ENCODE measurements around the gene MT1F. TPM values are rescaled to one million over a fixed set of nuclear protein-coding genes. Genes with fewer than 3 reads are reported as not detected.
A peak's percentile ranks its signal among the peaks of the same experiment; 100 is the strongest.

The MT1F gene
- total and polyA plus RNA-seq, 2 of the 4 experiments (the other 2 are of a cell fraction) = 0.56 TPM; not detected in 1

DNA sequence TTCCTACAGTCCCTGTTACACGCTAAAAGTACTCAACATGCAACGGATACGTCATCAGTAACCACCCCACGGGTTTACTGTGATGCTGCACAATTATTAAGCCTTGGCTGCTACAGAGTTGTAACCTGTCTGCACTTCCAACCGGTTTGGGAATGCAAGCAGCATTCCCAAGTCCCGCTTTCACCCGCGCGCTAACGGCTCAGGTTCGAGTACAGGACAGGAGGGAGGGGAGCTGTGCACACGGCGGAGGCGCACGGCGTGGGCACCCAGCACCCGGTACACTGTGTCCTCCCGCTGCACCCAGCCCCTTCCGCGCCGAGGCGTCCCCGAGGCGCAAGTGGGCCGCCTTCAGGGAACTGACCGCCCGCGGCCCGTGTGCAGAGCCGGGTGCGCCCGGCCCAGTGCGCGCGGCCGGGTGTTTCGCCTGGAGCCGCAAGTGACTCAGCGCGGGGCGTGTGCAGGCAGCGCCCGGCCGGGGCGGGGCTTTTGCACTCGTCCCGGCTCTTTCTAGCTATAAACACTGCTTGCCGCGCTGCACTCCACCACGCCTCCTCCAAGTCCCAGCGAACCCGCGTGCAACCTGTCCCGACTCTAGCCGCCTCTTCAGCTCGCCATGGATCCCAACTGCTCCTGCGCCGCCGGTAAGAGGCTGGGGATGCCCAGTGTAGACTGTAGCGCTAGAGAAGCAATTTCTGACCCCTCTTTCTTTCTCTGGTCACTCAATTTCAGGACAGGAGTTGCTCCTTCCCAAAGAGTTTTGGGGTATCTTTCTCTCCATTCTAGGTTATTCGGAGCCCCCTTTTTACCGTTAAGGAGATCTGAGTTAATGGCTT lies 49.5 kb upstream of the MT1F start, which contains the start of gene MT2A (continued):
- no peak for TF ChIP-seq MAFK (IDR thresholded peaks at IDR 0.05; ENCODE audit: low read depth, low read length)
- TF ChIP-seq BHLHE40 (IDR thresholded peaks at IDR 0.05; ENCODE audit: low read depth, low read length) = peak; percentile 65
- no peak for TF ChIP-seq RAD21 (IDR thresholded peaks at IDR 0.05; ENCODE audit: low read length)

DNA sequence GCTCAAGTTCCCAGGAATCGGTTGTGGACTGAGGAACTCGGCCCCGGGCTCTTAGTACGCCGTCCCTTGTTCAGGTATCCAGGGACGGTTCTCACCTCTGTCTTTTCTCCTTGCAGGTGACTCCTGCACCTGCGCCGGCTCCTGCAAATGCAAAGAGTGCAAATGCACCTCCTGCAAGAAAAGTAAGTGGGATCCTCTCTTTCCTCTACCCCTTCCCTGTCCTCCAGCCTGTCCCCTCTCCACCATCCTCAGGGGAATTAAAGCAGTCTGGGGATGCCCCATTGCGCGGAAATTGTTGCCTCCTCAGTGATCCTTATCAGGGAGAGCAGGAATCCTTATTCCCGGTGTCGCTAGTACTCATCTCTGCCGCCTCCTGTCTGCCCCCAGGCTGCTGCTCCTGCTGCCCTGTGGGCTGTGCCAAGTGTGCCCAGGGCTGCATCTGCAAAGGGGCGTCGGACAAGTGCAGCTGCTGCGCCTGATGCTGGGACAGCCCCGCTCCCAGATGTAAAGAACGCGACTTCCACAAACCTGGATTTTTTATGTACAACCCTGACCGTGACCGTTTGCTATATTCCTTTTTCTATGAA lies 48.8 kb upstream of the MT1F start:
- H3K4me1 ChIP-seq (ENCODE audit: control insufficient read depth, insufficient read depth, low read length) = peaks cover 30% of the 10 kb centered on the region
- DNase-seq (no peak), ATAC-seq (ENCODE audit: low read depth) (no peak)
- H3K79me1 ChIP-seq (ENCODE audit: low read depth in 1 of 2, low read length in 2 of 2) = peaks cover 2 to 50% of the 10 kb centered on the region in 2 experiments; a peak in 3 of 4 replicates
- H3K9me1 ChIP-seq (ENCODE audit: insufficient read depth, low read length) = peaks cover 22% of the 10 kb centered on the region
- intact Hi-C loops (cut with micrococcal nuclease) (loop anchor here (2.0 to 10.0 kb wide), 4 partner anchors 18 to 254 kb away; partner anchors contain the start of gene MT1X), dilution Hi-C loops (cut with HindIII; ENCODE audit: low sequenced_read_pairs, unreplicated experiment) (no loop called here), in situ Hi-C loops (cut with MboI; ENCODE audit: low sequenced_read_pairs) (no loop called here)
- H2BK120ac ChIP-seq (ENCODE audit: low read depth, low read length) = peak overlapping the region; percentile 92; the same call in 1 of the 2 replicates
- H3K56ac ChIP-seq (ENCODE audit: extremely low read depth, insufficient read depth, low read length) = peak overlapping the region; percentile 78
- H2BK20ac ChIP-seq (ENCODE audit: low read depth, low read length) = no peak overlapping the region; the same call in 1 of the 2 replicates
- H3K14ac ChIP-seq (replicated peaks; ENCODE audit: low read depth, low read length) = peak overlapping the region; percentile 82
- peaks cover 11% of the 10 kb centered on the region for H4K20me1 ChIP-seq (ENCODE audit: insufficient read depth, low read length)
- peak overlapping the region; percentile 92 for H3K4ac ChIP-seq (ENCODE audit: low read depth, low read length)
- WGBS, 2 experiments (ENCODE audit: extremely low coverage in 2 of 2, insufficient read length in 1 of 2) = 0% methylated on average over 5 of the region's 21 CpGs; no CpG with 5 or more reads in 1 of the 2 experiments
- peak overlapping the region; percentile 50 for H2AK5ac ChIP-seq (ENCODE audit: low read depth, low read length)
- H4K8ac ChIP-seq (ENCODE audit: low read depth in 2 of 2, low read length in 2 of 2) = peak overlapping the region; percentile 36 to 81
- H3K4me2 ChIP-seq (ENCODE audit: low read depth, low read length) = peak overlapping the region; percentile 78
- CTCF ChIA-PET = no interaction called here
- H2AFZ ChIP-seq (replicated peaks; ENCODE audit: low read length, poor library complexity) = peak overlapping the region; percentile 38
- POLR2A ChIA-PET (ENCODE audit: unreplicated experiment) = interaction anchor here (0.5 to 2.5 kb wide), 2 partner anchors 17 to 117 kb away, joined by 4 to 37 read pairs; partner anchors contain the start of gene MT1E
- TSS peak; percentile 100 for BruUV-seq (replicated peaks)
- TF ChIP-seq CHD1 (IDR thresholded peaks at IDR 0.05; ENCODE audit: low read depth, low read length) (peak; percentile 100), SMC3 (IDR thresholded peaks at IDR 0.05; ENCODE audit: low read depth, low read length) (no peak), BHLHE40 (IDR thresholded peaks at IDR 0.05; ENCODE audit: low read depth, low read length) (no peak), MAZ (IDR thresholded peaks at IDR 0.05; ENCODE audit: borderline replicate concordance, low read depth, low read length) (no peak; the same call in 1 of the 2 replicates), RCOR1 (IDR thresholded peaks at IDR 0.05; ENCODE audit: insufficient replicate concordance, low read length) (no peak), CEBPB (IDR thresholded peaks at IDR 0.05; ENCODE audit: low read depth, low read length) (no peak)
- TF ChIP-seq, protein P1, sequence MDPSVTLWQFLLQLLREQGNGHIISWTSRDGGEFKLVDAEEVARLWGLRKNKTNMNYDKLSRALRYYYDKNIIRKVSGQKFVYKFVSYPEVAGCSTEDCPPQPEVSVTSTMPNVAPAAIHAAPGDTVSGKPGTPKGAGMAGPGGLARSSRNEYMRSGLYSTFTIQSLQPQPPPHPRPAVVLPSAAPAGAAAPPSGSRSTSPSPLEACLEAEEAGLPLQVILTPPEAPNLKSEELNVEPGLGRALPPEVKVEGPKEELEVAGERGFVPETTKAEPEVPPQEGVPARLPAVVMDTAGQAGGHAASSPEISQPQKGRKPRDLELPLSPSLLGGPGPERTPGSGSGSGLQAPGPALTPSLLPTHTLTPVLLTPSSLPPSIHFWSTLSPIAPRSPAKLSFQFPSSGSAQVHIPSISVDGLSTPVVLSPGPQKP (IDR thresholded peaks at IDR 0.05; ENCODE audit: borderline replicate concordance, low read depth, low read length) = no peak
- H3K9me3 ChIP-seq (ENCODE audit: control insufficient read depth, insufficient read depth, low read length) = no peaks in the 10 kb centered on the region
- H2BK15ac ChIP-seq (ENCODE audit: low read depth, low read length) = peak overlapping the region; percentile 63; the same call in 2 of the 3 replicates
- peak overlapping the region; percentile 83 for H4K91ac ChIP-seq (ENCODE audit: insufficient read depth, low read depth, low read length)
- H3K18ac ChIP-seq (ENCODE audit: low read depth, low read length) = peak overlapping the region; percentile 40; the same call in 1 of the 2 replicates
- peak overlapping the region; percentile 98 for H2BK5ac ChIP-seq (ENCODE audit: low read depth, low read length, poor library complexity, severe bottlenecking)
- peak overlapping the region; percentile 6; the same call in 1 of the 2 replicates for H4K5ac ChIP-seq (ENCODE audit: low read depth, low read length)
- peak overlapping the region; percentile 83 for H2AK9ac ChIP-seq (replicated peaks; ENCODE audit: low read depth, low read length, poor library complexity)
- H3K27me3 ChIP-seq (ENCODE audit: control insufficient read depth, insufficient read depth, low read length) = no peaks in the 10 kb centered on the region
- no peaks in the 10 kb centered on the region for H3K36me3 ChIP-seq (ENCODE audit: control insufficient read depth, insufficient read depth, low read length)
- peak overlapping the region; percentile 98 for H3K23ac ChIP-seq (ENCODE audit: low read depth, low read length)
- H3K4me3 ChIP-seq (ENCODE audit: insufficient read depth, low read depth, low read length) = peak overlapping the region; percentile 72
- H3K27ac ChIP-seq (ENCODE audit: insufficient read depth, low read length) = peak overlapping the region; percentile 63
- H3K9ac ChIP-seq (ENCODE audit: low read depth, low read length) = peak overlapping the region; percentile 65
